ENCODE measurements around the gene GALNT11.
"Not testable (repeated sequence)": the region's sequence is repeated elsewhere in the genome, so short reads cannot be mapped to it uniquely, and the experiment has no call there.

The GALNT11 gene

GRCh38 chr7:152035817-152036216 lies 10.3 kb downstream of the GALNT11 start:
- no peak for DNase-seq (ENCODE audit: low spot score)
- Histone ChIP-seq H3K4me3 (no peak overlapping the region), H3K27ac (no peak overlapping the region)
- TF ChIP-seq CTCF (IDR thresholded peaks at IDR 0.05), result no peak

GRCh38 chr7:152038410-152038809 lies 12.9 kb downstream of the GALNT11 start:
- DNase-seq (ENCODE audit: low spot score); H3K27ac ChIP-seq; H3K4me3 ChIP-seq: not testable (repeated sequence)

DNA sequence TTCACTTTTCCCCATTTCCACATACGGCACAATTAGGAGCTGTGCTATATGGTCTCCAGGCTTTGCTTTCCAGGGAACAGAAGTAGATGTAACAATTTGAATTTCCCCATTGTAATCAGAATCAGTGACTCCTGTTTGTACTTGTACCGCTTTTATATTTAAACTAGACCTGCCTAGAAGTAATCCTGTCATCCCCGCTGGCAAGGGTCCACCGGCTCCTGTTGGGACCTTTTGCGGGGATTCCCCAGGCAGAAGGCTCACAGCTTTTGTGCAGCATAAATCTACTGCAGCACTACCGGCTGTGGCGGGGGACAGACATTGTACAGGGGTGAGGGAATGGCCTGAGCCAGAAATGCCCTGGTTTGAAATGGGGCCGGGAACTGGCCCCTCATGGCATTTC lies 17.6 kb downstream of the GALNT11 start:
- not testable (repeated sequence) for H3K4me3 ChIP-seq; DNase-seq (ENCODE audit: low spot score); H3K27ac ChIP-seq

- H3K4me3 ChIP-seq; DNase-seq (ENCODE audit: low spot score); H3K27ac ChIP-seq: not testable (repeated sequence)
Observed at GRCh38 chr7:152044909-152045308, 19.4 kb downstream of the GALNT11 start.

DNA sequence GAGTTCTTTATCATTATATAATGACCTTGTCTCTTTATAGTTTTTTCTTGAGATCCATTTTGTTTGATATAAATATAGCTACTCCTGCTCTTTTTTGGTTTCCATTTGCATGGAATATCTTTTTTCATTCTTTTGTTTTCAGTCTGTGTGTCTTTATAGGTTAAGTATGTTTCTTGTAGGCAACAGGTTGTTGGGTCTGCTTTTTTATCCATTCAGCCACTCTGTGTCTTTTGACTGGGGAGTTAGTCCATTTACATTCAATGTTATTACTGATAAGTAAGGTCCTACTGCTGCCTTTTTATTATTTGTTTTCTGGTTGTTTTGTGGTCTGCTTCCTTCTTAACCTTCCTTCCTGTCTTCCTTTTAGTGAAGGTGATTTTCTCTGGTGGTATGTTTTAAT lies 21.1 kb downstream of the GALNT11 start:
- Histone ChIP-seq H3K27ac (no peak overlapping the region), H3K4me3 (no peak overlapping the region)
- TF ChIP-seq CTCF (IDR thresholded peaks at IDR 0.05), result no peak
- no peak for DNase-seq (ENCODE audit: low spot score)

GRCh38 chr7:152048051-152048450 lies 22.6 kb downstream of the GALNT11 start:
- DNase-seq (ENCODE audit: low spot score), result no peak
- no peak overlapping the region for H3K4me3 ChIP-seq
- no peak overlapping the region for H3K27ac ChIP-seq
- no peak for TF ChIP-seq CTCF (IDR thresholded peaks at IDR 0.05)

DNA sequence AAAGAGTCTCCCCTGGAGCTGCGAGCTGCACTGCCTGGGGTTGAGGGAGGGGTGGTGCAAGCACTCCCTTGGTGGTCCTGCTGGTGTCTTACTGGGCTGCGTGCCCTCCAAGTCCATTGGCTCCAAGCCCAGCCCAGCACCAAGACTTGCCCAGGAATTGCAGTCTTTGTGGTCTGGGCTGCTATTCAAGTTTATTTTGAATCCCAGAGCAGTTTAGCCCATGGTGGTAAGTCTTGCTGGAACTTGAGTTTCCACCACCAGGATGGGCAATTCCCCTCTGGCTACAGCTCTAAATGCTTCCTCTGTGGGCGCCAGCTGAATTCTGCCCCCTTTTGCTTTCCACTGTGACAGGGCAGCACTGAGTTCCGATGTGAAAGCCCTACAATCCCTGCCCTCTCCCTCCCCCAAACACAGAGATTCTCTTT lies 25.1 kb downstream of the GALNT11 start:
- no peak for TF ChIP-seq CTCF (IDR thresholded peaks at IDR 0.05)
- DNase-seq (ENCODE audit: low spot score), result no peak
- Histone ChIP-seq H3K27ac (no peak overlapping the region), H3K4me3 (no peak overlapping the region)

- Histone ChIP-seq H3K27ac (no peak overlapping the region), H3K4me3 (no peak overlapping the region)
- TF ChIP-seq CTCF (IDR thresholded peaks at IDR 0.05), result no peak
- no peak for DNase-seq (ENCODE audit: low spot score)
Observed at GRCh38 chr7:152051968-152052367, 26.5 kb downstream of the GALNT11 start.

GRCh38 chr7:152052771-152053170 lies 27.3 kb downstream of the GALNT11 start:
- Histone ChIP-seq H3K27ac (no peak overlapping the region), H3K4me3 (no peak overlapping the region)
- no peak for DNase-seq (ENCODE audit: low spot score)
- no peak for TF ChIP-seq CTCF (IDR thresholded peaks at IDR 0.05)
